ENCODE results near the gene BACE2. TPM values are rescaled to one million over a fixed set of nuclear protein-coding genes. Genes with fewer than 3 reads are reported as not detected.
A peak's percentile ranks its signal among the peaks of the same experiment; 100 is the strongest.

Gene BACE2
- polyA plus RNA-seq (2014; cell fraction: cytosol; rRNA removed) = not detected in 2 replicates
- not detected in 2 replicates for polyA plus RNA-seq (2014; cell fraction: nucleus; rRNA removed)

DNA sequence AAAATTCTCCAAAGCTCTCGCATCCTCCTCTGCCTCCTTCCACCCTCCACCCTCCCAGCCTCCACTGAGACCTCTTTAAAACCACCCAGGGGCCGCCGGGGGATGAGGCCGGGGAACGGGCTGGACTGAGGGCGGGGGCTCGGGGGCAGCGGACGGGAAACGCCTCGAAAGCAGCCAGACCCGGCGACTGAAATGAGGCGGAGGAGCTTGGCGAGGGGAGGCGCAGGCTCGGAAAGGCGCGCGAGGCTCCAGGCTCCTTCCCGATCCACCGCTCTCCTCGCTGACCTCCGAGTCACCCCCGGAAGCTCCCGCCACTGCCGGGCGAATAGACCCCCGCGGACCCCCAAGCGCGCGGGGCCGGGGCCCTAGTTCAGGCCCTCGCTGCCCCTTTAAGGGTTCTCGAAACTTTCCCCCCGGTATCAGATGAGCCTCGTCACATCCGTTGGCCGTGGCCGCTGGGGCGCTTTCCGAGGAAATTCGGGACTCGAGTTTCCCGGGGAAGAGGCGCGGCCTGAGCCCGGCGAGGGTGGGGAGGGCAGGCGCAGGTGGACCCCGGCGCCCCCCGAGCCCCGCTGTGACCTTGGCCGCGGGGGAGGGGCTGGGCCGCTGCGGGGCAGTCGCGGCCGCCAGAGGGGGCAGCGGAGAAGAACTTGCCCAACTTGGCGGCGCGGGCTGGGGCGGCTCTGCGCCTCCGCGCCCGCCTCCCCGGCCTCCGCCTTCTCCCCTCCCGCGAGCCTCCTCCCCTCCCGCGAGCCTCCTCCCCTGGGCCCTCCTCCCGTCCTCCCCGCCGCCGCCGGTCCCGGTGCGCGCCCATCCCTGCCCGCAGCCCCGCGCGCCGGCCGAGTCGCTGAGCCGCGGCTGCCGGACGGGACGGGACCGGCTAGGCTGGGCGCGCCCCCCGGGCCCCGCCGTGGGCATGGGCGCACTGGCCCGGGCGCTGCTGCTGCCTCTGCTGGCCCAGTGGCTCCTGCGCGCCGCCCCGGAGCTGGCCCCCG is at the start of gene BACE2:
TSS of gene BACE2 (plus strand) at position 813 of the 995 bp plus-strand sequence. CDS start at position 917, 104 bp downstream.
- no peak for DNase-seq (ENCODE audit: low spot score)

DNA sequence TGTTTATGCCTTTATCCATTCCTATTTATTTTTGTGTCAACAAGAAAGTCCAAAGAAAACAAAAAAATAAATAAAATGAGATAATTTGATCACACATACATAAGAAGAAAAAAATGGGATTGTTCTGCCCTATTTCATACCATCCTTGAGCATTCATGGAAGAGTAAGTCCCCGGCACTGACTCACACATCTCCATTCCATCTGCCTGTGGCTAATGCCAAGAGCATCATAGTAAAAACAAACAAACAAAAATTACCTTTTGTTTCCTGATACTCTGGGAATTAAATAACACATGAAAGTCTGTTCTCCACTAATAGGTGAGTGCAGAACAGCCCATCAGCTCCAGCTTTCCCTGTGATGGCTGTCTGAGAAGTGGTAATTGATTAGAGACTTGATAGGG is 48.1 kb upstream of the BACE2 start:
- DNase-seq (ENCODE audit: low spot score) = no peak

DNA sequence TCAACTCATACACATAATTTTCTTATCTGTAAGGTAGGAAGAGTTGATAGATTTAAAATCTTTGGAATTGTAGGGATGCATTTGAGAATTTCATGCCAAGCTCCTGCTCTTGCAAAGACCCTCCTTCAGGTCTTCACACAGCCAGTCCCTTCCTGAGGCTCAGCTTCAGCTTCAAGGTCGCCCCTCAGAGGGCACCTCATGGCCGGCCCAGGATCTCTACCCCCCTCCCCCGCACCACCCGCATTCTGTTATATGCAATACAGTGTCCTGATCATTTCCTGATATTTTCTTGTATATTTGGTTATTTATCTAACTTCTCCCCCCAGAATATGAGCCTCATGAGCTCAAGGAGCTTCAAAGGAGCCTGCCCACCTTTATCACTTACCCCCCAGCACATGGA is 47.0 kb upstream of the BACE2 start:
- DNase-seq (ENCODE audit: low spot score) = no peak

DNA sequence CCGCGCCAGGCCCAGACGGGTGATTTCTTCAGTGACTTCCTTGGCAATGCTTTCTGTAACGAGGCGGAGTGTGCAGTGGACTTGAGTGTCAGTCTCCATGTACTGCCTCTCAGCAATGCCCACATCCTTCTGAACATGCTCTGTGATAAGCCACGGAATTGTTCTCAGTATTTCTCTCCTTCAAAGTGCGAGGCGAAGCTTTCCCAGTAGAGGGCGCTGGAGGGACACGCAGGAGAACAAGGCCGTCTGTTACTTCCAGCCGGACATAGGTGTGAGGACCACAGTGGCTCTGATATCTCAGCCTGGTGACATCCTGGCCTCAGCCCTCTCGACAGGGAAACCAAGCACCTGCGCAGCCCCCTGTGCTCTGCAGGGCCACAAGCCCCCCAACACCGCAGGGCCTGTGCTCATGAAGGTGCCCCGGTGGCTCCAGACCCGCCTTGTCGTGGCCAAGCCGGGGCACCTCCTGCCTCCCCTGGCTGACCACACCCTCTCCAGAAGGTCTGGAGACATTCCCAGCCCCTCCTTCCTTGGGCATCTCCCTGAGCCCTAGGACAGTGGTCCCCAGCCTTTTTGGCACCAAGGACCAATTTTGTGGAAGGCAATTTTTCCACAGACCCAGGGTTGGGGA is 46.1 kb upstream of the BACE2 start:
- DNase-seq (ENCODE audit: low spot score) = peak; percentile 47

DNA sequence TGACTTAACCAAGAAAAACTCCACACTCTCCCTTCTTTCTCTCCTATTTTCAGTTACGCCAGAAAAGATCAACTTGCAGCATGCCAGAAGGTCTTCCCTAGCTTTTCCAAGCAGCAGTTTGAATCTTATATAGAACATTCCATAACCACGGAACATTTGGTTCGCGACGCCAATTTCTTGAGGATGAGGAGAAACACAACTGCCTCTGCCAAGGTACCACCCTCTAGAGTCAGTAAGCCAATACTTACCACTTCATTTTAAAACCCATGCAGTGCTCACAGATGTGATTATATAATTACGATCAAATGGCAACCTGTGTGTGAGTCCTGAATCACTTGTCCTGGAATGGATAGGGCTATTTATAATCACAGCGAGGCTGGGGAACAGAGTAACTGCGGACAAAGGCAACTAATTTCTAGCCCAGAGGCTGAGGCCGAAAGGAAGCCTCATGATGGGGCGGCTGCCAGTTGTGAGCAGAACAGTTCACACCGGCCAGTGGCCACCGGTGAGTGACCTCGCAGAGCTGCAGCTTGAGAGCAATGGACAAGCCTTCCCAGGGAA is 43.2 kb upstream of the BACE2 start:
- no peak for DNase-seq (ENCODE audit: low spot score)

DNA sequence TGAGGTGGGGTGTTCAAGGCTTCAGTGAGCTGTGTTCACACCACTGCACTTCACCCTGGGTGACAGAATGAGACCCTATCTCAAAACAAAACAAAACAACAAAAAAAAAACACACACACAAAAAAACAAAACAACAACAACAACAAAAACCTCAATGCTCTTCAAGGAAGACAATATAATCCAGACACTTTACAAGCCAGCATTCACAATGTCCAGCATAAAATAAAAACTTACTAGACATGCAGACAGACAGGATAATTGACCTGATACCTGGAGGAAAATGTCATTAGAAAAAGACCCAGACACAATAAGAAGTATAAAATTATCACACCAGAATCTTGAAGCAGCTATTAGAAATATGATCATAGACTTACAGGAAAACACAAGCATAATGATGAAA is 39.0 kb upstream of the BACE2 start:
- no peak for DNase-seq (ENCODE audit: low spot score)

DNA sequence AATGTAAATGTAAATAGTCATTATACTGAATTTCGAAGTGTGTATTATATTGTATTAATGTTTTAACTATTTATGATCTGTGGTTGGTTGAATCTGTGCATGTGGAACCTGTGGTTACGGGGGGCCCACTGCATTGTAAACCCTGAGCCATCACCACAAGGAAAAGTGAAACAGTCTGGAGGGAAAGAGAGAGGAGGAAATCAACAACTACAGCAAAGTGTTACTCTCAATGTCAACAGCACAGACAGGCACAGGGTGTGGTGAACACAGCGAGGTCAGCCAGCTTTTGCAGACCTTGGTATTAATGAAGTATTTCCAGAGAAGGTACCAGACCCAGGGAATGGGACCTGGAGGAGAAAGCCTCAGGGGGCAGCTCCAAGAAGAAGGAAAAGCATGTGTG is 37.1 kb upstream of the BACE2 start:
- no peak for DNase-seq (ENCODE audit: low spot score)

DNA sequence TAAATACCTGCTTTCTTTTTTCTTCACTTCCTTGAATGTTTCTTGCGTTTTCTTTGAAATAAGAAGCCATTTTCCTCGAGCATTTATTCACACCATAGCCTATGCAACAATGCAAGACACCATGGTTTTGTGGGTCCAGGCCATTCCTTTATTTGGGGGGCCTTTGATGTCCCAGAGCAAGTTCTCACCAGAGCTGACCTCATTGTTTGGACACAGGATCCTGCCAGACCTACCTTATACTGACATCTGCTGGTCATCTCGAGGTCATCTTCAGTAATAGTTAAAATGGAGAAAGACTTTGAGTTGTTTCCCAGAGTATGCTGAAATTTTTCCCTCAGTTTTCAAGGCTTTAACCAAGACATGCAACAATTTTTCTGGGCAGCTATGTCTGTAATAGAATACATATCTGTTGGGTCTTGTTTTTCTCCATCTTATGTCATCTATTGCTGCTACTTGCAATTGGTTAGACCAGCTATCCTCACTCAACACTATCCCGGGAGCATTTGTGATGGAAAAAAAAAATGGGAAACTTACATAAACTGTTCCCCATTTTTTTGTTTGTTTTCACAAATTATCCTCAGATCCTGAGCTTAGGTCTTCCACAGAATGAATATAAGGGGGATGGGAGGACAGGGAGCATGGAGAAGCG is 34.0 kb upstream of the BACE2 start:
- DNase-seq (ENCODE audit: low spot score) = peak; percentile 13

DNA sequence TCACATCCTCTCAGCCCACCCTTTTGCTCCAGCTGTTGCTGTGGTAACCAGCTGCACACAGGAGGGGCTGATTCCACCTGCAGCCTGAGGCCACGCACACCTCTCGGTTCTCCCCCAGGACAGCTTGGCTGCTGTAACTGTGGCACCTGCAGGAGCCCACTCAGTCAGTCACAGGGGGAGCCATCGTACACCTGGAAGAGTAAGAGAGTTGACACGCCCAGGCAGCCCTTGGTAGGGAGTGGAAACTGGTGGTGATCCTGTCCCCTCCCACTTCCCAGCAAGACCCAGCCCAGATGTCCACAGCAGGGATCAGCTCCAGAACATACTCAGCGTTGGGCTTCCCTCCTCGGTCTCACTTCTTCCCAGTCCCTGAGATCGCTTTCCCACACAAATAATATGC is 32.2 kb upstream of the BACE2 start:
- DNase-seq (ENCODE audit: low spot score) = no peak

DNA sequence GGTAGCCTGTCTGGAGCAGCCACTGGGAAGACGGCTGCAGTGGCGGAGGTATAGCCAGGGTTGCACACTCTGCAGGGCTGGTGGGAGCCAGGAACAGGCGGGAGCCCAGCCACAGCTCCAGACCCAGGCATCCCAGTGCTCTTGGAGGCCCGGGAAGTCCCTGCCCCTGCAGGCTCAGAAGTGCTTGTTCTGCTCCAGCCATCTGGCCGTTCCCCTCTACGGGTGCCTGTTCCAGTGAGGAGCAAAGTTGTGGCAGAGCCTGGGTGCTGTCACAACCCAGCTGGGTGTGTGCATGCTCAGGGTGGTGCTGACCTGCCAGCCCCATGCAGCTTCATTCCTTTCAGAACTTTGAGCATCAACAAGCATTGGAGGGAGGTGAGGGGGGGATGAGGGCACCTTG is 31.7 kb upstream of the BACE2 start:
- DNase-seq (ENCODE audit: low spot score) = no peak

DNA sequence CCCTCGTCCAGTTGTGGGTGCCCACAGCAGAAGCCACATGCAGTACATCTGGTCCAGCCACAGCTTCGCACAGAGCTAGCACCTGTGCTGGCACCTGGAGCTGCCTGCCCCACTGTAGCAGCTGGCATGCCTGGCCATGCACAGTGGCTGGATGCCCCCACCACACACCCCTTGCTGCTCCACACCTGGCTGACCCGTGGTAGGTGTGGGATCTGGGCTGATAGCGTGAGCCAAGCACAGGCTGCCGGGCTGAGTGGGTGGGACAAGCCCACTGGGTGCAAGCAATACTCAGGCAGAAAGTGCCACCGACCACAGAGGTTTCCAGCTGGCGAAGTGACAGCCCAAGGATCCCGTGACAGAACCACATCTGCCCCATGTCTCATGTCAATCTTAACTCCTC is 30.6 kb upstream of the BACE2 start:
- no peak for DNase-seq (ENCODE audit: low spot score)

DNA sequence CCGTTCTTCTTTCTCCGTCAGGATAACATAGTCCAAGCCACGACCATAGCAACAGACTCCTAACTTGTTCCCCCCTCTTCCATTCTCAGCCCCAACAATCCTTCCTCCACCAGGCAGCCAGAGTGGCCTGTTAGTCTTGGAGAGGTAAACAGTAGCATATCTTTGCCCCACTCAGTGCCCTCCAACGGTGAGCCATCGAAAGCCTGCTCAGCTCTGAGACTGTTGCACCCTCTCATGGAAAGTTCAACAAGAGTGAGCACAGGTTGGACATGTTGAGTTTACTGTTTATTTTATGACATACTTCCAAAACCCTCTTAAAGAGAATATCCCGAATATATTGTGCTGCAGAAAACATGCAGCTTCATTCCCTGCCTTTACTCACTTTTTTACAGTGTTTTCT is 30.1 kb upstream of the BACE2 start:
- DNase-seq (ENCODE audit: low spot score) = no peak

DNA sequence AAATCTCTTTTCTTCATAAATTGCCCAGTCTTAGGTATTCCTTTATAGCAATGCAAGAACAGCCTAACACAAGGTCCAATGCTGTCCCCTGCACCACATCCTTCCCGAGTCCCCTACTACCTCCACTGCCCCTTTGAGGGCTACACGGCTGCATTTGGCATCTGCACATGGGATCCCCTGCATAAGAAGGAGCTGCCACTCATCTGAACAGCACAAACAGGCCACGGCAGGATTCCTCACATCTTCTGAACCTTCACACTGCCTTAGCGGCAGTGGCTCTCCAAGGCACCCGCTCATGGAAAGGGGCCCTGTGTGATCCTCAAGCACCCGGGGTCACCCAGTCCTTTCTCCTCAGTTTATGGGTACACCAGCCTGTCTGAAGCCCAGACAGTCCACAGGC is 29.2 kb upstream of the BACE2 start:
- no peak for DNase-seq (ENCODE audit: low spot score)

DNA sequence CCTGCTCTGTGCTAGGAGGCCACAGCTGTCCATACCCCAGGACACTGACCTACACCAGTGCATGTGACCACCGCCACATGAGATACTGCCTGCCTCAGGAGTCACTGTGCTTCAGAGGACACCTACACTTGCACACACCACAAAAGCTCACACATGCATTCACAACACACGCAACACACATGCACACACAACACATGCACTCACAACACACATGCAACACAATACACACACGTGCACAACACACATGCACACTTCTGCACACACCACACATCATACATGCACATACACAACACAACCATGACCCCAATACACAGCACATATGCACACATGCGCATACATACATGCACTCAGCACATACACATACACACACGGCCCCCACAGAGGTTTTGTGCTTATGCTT is 28.7 kb upstream of the BACE2 start:
- DNase-seq (ENCODE audit: low spot score) = no peak

DNA sequence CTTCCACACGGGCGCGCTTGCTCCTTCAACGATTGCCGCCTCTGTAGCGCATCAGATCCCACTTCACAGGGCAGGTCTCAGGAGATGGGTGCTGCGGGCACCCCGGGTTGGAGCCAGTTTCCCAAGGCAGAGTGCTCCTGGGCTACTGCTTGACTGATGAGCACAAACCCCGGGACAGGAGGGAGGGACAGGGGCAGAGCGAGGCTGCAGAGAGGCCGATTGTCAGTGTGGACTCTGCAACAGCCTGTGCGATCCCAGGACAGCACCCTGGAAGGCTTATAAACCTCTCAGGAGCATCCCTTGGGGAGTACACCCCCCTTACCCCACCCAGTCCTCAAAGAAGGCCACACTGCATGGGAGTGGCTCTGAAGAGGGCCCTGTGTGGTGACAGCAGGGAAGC is 28.0 kb upstream of the BACE2 start:
- DNase-seq (ENCODE audit: low spot score) = no peak

DNA sequence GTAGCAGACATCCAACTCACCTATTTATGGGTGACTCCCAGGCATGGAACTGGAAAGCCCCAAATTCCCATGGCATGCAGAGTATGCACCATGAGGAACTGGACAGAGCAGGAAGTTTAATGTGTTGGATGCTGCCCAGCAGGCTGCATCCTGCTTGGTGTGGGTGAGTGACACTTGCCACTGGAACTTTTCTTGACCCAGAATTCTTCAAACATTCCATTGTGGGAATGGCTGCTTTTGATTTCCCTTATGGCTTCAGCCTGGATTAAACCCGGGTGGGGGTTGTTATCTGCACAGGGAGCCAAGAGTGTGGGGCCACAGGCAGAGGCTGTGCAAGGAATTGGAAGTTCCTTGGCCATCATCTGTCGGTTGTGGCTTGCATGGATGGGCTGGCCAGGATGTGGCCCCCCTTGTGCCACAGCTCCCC is 26.9 kb upstream of the BACE2 start:
- DNase-seq (ENCODE audit: low spot score) = no peak

DNA sequence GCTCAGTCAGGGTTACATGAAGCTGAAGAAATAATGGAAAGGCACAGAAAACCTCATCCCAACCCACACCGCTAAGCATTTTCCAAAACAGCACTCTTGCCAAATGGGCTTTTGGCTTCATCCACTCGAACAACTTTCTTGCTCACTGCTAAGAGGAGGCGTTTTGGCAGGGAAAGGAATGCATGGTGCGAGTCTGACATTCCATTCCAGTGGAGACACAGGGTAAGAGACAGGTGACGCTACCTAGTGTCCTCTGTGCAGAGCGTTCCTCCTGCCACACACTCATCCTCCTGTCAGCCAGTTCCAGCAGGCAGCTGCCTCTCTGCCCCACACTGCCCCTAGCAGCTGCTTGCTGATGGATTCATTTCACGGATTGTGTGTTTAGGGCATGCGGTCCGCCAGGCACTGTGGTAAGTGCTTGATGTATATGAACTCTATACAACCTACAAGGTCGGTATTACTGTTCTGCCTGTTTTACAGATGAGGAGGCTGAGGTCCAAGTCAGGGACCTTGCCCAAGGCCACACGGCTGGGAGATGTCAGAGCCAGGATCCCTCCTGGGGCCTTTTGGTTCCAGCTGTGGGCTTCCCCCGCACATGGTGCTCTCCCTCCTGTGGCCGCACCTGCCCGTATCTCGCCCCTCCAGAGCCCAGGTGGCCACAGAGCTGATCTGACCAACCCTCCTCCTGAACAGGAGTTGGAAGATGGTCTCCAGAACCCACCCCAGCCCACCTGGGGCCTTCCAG is 25.7 kb upstream of the BACE2 start:
- DNase-seq (ENCODE audit: low spot score) = no peak

DNA sequence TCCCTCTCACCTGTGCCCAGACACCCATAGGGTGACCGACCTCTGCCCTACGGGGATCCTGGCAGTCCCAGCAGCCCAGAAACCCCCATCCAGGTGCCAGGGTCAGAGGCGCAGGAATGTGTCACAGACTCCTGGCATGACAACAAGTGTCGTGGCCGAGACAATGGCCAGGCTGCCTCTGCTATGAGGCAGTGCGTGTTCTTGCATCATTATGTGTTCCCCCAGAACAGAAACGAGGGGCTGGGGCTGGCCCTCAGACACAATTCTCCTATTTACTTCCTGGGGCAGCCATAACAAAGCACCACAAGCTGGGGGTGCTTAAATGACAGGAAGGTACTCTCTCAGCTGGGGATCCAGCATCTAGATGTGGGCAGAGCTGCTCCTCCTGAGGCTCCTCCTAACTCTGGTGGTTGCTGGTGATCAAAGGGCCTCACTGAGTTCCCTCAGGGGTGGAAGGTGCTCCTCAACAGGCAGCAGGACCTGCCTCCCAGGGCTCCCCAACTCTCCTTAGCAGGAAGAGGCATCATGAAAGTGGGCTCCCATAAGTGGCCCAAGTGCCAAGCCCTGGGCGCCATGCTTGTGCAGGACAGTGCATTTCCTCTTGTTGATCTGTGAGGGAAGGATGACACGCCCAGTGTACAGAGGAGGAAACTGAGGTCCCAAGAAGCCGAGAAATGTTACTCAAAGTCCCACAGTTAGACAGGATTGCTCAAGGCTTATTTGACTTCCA is 24.2 kb upstream of the BACE2 start:
- no peak for DNase-seq (ENCODE audit: low spot score)

DNA sequence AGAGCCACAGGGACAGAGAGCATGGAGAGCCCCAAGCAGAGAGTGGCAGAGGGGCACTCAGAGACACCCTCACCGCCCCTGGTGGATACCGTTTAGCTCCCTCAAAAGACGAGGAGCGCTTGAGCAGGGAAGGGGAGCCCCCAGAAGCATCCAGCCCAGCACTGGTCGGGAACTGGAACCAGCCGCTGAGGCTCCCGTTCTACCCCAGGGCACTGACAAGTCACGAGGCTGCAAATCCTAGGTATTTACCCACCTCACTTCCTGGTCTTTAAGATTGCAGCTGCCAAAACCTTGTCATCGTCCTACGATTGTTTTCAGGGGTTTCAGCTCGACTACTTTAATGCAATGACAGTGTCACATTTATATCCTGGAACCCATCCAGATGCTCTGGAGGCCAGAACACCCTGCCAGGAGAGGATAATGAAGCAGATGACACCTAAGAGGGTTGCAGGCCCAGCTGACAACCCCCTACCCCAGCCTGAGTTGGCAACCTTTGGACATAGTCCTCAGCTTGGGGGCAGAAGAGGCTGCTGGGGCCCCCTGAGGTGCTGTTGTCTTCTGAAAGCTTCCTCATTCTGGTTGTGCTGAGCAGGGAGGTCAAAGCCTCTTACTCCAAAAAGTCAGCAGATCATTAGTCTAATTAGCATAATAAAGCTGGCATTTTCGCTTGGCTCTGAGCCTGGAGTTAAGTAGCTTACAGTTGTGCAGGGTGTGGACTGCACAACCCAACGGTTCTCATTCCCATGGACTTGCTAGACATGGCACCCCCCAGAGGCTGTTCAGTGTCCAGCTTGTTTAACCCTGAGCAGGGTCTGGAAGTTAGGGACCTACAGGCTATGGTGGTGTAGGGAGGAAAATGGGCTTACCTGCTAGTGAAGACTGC is 20.6 kb upstream of the BACE2 start:
- DNase-seq (ENCODE audit: low spot score) = no peak

DNA sequence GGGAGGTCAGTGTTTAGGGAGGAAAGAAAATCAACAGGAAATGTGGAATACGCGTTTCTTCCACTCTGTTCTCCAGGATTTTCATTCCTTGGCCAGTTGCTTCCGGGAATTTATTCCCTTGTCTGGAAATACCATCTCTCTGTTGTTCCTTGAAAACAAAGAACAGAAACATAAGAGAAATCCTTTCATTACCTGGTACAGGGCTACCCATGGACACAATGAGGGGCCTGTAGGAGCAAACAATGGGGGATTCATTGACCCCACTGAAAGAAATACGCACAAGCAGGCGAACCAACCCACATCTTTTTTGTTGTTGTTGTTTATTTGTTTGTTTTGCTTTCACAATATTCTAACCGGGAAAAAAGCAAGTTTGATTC is 20.0 kb upstream of the BACE2 start:
- DNase-seq (ENCODE audit: low spot score) = no peak
